ENCODE measurements around the gene ARCN1.
"Not testable (repeated sequence)": the region's sequence is repeated elsewhere in the genome, so short reads cannot be mapped to it uniquely, and the experiment has no call there.

ARCN1 gene

DNA sequence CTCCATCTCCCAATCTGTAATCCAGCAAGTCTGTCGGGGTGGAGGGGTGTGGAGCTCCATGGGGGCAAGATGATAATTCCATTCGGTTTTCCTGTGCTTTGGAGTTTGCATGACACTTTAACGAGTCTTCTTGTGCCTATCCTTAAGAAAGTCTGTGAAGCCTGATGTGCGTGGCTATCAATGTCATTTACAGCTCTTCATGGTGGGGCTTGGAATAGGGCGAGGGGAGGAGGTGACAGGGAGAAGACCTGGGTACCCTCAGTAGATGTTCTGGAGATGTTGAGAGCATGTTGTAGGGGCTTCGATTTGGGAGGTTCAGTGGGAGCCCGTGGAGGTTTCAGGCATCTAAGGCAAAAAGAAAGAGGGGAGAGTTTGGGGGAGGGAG is 34.6 kb downstream of the ARCN1 start:
- DNase-seq, result no peak

DNA sequence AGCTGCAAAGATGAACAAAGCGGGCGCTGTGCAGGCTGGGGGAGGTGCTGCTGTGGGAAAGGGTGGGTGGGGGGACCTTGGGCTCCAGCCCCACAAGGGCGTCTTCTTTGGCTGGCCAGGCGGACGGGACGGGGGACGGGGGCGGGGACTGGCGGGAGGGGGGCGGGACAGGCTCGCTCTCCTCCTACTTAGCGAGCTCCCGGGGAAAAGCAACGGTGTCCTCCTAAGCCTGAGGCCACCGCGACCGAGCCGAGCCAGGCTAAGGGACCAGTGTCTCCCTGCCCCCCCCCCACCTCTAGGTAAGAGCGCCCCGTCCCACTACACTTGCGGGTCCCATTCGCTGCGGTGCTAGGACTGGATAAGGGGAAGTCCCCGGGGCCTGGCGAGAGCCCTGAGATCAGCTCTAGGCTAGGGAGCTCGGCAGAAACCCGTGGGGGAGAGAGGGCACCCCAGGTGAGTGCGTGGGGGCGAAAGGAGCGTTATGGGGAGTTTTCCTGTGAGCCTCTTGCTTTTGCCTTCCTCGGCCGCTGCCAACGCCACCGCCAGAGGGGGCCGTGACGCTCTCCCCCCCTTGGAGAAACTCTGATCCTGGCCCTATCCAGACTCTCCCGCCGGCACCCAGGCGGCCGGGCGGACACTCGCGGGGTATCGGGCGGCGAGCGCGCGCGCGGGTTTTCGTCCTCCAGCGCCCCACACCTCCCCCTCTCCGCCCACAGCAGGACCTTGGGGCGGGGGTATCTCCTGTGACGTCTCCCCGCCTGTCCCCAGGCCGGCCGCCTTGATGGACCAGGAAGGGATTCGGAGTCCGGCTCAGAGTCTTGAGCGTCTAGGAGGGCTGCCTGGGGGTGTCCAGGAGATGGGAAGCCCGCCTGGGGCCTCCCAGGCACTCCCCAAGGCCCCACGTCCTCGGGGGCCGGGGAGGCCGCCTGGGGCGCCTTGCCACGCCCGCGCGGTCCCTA is 35.5 kb downstream of the ARCN1 start, which contains the start of gene PHLDB1:
PHLDB1 (plus strand) TSS at position 215 of the 959 bp plus-strand sequence. CDS start 6,222 bp downstream, outside the sequence.
- peak; percentile 62 for DNase-seq

DNA sequence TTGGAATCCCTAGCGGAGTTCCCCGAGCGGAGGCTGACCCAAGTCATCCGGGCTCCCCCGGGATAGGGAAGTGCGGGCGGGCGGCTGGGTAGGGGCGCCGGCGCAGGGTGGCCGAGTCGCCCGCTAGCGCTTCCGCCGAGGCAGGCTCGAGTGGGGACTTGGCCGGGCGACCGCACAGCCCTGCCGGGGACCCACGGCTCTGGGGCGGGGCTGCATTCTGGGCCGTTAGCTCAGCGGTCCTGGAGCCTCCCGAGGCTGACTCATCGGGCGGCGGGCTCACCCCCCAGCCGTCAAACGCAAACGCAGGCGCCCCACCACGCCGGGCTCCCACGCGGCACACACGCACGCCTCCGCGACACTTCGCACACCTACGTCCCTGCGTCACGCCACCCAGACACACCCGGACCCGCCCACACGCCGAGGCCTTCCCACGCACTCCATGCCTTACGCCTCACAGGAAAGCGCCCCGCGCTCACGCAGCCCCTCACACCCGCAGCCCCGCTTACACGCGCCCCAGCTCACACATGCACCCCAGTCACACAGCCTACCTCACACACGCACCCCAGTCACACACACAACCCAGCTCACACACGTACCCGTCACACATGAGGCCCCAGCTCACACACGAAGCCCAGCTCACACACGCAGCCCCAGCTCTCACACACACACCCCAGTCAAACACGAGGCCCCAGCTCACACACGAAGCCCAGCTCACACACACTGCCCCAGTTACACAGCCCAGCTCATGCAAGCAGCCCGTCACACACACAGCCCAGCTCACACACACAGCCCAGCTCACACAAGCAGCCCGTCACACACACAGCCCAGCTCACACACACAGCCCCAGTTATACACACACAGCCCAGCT is 36.4 kb downstream of the ARCN1 start:
- no peak for DNase-seq

DNA sequence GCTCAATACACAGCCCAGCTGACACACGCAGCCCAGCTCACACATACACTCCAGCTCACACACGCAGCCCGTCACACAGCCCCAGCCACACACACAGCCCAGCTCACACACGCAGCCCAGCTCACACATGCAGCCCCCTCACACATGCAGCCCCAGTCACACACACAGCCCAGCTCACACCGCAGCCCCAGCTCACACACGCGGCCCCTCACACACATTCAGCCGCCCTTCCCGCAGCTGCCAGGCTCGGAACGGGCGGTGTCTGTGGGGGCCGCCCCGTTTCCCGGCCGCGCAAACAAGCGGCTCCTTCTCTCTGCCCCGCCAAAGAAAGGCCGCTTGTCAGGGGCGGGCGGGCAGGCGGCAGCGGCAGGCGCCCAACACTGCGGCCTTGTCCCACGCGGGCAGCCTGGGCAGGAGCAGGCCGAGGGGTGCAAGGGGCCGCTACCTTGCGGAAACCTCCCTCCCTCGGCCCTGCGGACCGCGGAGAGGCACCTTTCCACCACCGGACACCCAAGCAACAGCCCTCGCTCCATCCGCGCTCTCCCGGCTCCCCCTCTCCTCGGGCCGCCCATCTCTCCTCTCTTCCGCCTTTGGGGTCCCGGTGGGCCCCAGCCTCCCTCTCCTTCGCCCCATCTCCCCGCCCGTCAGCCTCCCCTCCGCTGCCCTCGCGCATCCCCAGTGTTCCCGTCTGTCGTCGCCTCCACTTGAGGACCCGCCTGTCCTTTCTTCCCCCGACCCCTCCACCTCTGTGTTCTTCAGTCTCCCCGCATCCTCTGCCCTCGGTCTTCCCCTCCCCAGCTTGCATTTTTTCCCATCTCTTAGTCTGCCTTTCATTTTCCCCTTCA is 37.4 kb downstream of the ARCN1 start:
- no peak for DNase-seq

DNA sequence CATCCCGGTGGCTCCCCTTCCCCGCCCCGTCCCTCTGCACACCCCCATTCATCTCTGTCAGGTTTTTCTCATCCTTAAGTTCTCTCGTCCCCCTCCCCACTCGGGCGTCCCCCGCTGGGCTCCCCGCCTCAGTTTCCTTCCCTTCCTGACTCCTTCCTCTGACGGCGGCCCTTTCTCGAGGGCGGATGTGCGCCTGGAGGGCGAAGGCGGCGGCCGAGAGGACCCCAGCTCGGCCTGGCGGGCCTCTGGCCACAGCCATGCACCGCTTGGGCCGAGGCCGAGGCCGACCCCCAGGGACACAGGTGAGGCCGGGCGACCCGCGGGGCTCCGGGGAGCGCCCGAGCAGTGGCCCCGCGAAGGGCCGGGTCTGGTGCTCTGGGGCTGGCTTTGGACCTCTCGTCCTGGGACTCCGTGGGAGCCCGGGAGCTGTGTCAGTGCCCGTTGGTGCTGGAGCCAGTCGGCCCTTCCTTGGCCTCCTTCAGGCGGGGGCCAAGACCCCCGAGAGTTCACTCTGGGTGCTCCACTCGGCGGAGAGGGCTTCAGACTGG is 38.1 kb downstream of the ARCN1 start:
- no peak for DNase-seq

DNA sequence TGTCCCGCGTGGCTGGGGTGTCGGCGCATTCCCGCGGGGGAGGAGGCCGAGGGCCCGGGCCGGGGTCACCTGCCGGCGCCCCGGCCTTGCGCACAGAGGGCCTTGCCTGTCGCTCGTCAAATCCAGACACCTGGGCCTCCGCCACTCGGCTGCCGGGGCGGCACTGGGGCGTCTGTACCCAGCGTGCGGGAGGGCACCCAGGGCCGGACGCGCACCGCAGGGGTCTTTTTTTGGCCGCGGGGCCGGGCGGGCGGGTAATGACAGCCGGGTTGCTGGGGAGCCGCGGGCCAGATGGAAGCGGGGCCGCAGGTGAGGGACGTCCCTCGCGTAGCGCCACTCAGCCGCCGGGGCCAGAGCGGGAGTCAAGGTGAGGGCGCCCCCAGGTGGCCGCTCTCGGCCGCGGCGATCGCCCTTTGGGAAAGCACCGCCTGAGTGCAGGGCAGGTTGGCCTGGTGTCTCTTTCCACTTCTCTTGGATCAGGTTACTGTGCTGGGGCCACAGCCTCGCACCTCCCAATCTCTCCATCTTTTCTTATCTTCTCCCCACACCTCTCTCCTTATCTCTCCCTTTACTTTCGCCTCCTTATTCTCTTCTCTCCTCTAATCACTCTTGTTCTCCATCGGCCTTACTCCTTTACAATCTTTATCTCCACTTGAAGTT is 38.7 kb downstream of the ARCN1 start:
- no peak for DNase-seq

DNA sequence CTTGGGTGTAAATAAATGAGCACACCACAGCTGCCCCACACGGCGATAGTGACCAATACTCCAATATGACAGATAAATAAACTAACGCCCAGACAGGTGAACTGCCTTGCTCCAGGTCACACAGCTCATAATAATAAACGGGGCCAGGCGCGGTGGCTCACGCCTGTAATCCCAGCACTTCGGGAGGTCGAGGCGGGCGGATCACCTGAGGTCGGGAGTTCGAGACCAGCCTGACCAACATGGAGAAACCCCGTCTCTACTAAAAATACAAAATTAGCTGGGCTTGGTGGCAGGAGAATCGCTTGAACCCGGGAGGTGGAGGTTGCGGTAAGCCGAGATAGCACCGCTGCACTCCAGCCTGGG is 39.2 kb downstream of the ARCN1 start:
- not testable (repeated sequence) for DNase-seq

DNA sequence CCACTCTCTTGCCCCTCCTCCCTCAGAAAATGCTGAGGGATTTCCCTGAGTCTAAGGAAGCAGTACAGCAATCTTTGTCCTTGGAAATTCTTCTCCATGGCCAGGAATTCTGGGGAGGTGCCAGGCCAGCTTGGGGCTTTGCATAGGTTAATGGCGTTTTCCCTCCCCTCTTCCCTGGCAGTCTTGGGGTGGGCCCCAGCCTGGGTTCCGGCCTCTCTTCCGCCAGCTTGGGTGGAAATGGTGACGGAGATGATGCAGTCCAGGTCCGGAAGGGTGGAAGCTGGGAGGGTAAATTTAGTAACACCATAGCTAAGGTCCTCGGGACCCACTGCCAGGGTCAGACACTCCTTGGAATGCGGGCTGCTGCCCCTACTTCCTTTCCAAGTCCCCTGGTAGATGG is 40.2 kb downstream of the ARCN1 start:
- no peak for DNase-seq

DNA sequence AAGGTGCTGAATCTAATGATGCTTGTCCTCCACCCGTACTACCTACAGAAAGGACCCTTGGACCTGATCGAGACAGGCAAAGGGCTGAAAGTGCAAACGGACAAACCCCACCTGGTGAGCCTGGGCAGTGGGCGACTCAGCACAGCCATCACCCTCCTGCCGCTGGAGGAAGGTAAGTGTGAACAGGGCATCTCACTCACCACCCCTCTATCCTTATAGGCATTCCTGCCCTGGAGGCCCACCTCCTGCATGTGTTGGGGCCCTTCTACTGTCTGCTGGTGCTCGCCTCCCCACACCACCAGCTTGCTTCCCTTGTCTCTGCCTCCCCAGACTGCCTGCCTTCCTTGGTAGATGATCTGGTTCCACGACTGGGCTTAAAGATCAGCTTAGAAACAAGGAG is 42.3 kb downstream of the ARCN1 start:
- DNase-seq, result no peak

DNA sequence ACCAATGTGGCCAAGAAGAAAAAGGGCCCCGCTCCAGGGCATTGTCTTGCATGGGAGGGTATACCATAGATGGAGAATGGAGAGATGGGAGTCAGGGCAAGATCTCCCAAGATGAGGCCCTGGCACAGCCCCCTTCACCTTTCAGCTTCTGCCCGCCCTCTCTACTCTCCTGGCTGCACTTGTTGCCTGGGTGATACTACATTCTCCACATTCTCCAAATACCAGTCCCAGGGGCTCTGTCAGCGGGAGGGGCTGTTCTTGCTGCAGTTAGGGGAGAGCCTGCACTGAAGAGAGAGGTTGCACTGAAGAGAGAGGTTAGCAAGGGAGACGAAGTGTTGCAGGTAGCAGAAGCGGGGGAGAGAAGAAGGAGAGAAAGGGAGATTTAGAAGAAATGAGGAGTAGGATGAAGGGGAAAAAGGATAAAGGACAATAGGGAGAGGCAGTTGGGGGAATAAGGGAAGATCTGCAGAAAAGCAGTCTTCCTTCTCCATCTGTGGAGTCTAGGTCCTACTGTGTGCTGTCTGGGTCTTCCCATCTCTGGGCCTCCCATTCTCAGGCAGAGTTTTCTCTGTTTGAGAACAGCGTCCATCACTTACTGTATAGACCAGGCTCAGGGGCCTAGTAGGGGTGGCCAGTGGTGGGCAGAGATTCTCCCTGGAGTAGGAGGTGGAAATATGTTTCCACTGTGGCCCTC is 43.2 kb downstream of the ARCN1 start:
- no peak for DNase-seq

DNA sequence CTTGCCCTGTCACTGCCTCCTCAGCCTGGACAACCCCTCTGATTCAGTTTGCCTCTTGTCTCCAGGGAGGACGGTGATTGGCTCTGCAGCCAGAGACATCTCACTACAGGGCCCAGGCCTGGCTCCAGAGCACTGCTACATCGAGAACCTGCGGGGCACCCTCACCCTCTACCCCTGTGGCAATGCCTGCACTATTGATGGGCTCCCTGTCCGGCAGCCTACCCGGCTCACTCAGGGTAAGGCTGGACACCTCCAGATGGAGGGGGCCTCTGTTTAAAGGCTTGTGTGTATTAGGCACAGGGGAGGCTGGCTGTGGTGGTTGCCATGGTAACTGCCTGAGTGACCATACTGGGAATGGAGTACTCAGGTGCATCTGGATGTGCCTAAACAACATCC is 43.8 kb downstream of the ARCN1 start:
- DNase-seq, result no peak

DNA sequence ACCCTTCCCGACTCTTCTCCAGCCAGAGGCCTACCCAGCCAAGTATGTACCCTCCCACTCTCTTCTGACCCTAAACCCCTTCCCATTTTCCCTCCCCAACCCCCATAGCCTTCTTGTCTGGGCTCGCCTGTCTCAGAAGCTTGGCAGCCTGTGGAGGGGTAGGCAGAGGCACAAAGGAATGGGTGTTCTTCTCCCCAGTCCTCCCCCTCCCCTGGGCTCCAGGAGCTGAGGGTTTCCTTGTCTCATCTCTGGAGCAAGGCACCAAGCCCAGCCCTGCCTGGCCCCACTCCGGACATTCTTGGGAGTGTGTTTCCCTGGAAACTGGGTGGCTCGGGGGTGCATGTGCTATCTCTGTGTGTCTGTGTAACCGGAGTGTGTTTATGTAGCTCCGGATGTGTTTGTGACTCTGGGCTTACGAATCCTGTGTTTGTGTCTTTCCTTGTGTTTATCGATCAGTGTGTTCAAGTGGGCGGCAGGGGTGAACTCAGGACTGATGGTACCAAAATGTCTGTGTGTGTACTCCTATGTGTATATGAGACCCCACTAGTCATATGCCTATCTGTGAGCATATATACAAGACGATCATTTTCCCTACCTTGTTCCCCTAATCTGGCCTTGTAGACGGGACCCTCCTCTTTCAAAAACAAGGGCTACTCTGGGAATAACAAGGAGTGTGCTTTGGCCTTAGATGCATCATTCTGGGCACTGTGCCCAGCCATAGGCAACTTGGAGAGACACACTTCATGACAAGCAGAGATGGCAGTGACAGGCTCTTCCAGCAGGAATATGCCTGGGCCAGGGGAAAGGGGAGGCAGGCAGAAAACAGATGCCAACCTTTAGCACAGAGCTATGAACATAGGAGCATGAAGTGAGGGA is 46.1 kb downstream of the ARCN1 start:
- peak; percentile 87 for DNase-seq

DNA sequence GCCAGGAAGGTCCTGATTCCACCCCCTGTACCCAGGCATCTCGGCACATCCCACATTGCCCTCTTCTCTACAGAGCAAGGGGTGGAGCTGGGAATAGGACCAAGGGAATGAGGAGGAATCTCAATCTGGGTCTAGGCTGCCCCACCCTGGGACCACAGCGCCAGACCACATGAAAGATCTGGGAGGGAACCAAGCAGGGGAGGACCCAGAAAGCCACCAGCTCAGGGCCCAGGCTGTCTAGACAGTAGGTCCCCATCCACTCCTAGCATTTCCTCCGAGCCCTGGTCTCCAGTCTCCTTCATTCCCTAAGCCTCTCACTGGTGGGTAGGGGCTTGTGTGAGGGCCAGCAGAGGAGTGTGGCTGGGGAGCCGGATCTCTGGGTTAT is 46.8 kb downstream of the ARCN1 start:
- no peak for DNase-seq

DNA sequence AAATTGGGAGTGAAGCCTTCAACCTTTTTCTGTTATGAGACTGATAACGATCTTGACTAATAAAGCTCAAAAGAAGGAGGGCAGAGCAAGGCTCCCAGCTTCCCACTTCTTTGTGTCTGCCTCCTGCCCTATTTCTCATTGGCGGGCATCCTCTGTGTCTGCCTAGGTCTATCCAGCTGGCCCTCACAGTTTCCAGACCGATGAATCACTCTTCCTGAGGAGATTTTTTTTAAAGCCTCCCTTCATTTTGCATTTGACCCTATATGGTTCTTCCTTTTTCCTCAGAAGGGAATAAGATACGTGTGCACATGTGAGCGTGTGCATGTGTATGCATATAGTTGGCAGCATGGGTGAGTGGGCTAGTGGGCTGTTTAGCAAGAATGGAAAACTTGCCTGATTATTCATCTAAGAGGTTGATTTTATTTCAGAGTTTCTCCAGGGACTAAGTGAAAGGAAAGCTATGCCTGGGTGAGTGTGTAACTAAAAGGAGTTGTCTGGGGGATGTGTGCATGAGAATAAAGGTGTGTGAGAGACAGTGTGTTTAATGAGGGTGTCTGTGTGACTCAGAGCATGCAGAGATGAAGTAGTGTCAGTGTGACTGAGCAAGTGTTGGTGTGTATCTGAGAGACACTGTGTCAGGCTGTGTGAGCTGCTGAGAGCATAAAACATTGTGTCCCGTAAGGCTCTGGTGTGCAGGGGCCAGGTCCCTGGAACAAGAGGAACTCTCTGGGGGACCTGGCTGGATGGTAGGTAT is 47.4 kb downstream of the ARCN1 start:
- peak; percentile 41 for DNase-seq

DNA sequence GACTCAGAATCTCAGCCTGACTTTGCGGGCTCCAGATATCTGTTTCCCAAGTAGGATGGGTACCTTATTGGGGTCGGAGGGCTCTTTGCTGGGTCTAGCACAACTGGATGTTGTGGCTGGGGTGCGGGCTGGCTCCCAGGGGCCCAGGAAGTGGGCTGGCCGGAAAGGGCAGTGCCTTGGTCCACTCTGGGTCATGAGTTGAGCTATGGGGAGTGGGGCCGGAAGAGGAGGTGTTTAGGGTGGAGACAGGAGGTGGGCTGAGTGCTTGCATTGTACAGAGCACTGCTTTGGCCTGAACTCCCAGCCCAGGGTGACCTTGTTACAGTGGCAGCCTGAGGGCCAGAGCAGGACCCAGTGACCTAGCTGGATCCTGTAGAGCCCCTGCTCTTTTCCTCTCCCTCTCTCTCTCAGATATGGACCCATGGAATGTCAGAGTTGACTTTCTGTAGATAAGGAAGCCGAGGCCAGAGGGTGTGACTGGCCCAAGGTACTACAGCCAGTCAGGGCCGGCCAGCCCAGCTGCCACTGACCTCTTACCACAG is 48.4 kb downstream of the ARCN1 start:
- DNase-seq, result no peak

DNA sequence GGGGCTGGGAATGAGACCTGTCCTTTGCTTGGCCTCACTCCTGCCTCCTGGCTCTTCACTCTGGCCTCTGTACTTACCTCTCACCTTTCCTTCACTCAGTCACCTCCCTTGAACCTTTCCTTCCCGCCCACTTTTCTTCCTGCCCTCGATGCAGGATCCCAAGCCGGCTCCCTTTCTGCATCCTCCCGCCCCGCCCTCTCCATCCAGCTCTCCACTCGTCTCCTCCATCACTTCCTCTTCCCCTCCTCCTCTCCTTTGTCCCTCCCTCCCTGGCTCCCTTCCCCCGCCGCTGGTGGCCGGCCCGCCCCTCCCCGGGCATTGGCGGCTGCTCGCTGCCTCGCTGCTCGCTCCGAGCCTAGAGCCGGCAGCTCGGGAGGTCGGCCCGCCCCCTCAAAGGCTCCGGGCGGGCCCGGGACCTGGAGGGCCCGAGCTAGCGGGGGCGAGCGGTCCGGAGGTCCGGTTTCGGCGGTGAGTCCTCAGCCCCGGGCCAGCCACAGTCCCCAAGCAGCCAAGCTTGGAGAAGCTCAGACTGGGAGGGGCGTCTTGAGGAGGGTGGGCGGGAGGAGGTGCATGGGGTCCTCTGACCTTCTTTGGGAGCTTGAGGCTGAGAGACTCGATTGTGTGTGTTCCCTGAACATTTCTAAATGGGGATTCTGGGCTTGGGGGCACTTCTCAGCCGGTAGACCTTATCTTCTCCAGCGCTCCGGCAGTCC is 49.0 kb downstream of the ARCN1 start:
- DNase-seq, result peak; percentile 91

DNA sequence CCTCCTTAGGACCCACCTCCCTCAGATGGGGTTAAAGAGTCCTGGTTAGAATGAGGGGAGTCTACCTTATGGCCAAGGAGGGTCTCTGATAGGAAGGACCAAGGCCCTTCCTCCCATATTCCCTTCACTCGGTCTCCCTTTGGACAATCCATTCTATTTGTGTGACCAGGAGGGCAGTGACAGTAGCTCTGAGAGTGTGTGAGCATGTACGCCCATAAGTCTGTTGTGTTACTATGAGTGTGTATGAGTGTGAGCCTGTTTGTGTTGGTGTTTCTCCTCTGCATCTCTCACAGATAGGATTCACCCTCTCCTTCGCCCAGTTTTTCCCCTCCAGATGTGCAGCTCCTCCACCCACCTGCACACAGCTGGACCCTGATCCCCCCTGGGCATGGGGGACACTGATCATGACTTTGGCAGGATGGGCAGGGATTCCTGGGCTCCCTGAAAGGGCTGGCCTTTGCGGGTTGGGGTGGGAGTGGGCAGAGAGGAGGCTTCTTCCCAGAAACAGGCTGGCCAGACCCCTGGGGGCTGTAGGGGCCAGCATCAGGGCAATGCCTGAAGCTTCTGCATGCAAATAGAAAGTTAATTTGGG is 49.7 kb downstream of the ARCN1 start:
- peak; percentile 50 for DNase-seq
